Left ventricle myocardium inferior (tissue), 1 donor: Measurements from ENCODE around the gene LHB. TPM values are rescaled to one million over a fixed set of nuclear protein-coding genes. Genes with fewer than 3 reads are reported as not detected.
A peak's percentile ranks its signal among the peaks of the same experiment; 100 is the strongest.

Experiments used
- DNase-seq: peaks from one replicate; pipeline ENCODE4 v3.0.0-alpha.2; 2020
- H3K27ac ChIP-seq: fragments of 200-600 bp; replicated peaks from 2 replicates; pipeline ENCODE4 v1.8.0; 2021
- H3K27me3 ChIP-seq: fragments of 200-600 bp; 2 replicates; pipeline ENCODE4 v1.8.0; 2021; ENCODE audit warnings: low read depth
- H3K36me3 ChIP-seq: fragments of 200-600 bp; 2 replicates; pipeline ENCODE4 v1.8.0; 2021
- H3K4me1 ChIP-seq: fragments of 200-600 bp; 2 replicates; pipeline ENCODE4 v1.8.0; 2021
- H3K4me3 ChIP-seq: fragments of 200-600 bp; 2 replicates; pipeline ENCODE4 v1.8.0; 2021; ENCODE audit warnings: mild to moderate bottlenecking, moderate library complexity
- H3K9me3 ChIP-seq: fragments of 200-600 bp; replicated peaks from 2 replicates; pipeline ENCODE4 v1.8.0; 2021
- CTCF ChIP-seq: fragments of 200-600 bp; IDR thresholded peaks from 2 replicates; pipeline ENCODE4 v1.8.0; 2021; ENCODE audit warnings: antibody characterized with exemption, mild to moderate bottlenecking, borderline replicate concordance
- intact Hi-C: fragments of 100-400 bp; cut with micrococcal nuclease; formaldehyde crosslinking; loops from one replicate; pipeline ENCODE4 v1.11.0; 2022
- total RNA-seq: library from RNA; stranded (reverse); fragmentation: NEBNext Ultra II Directional; extraction: Animal tissue kit (Norgen Biotek cat#: 25700); gene quantifications from one replicate; pipeline ENCODE4 v1.2.1, GENCODE V29; 2021
- donor health status: DM: no; HTN: yes; CAD: no; lungs with severe emphysema.

Gene LHB
- total RNA-seq, 1 donor from 2014 or later = not detected

- no peaks in the 10 kb centered on the region for H3K9me3 ChIP-seq
- DNase-seq = peak; percentile 63
- intact Hi-C loops = no loop called here
- H3K4me1 ChIP-seq = peaks cover 64% of the 10 kb centered on the region
- H3K36me3 ChIP-seq = peaks cover 22% of the 10 kb centered on the region
- TF ChIP-seq CTCF = no peak
- no peaks in the 10 kb centered on the region for H3K27me3 ChIP-seq
- peak overlapping the region; percentile 72 for H3K4me3 ChIP-seq
- peak overlapping the region; percentile 91 for H3K27ac ChIP-seq
Measured at GRCh38 chr19:48991873-48992580, 24.9 kb downstream of the LHB start.

GRCh38 chr19:48991011-48991609 lies 25.8 kb downstream of the LHB start:
- Histone ChIP-seq H3K4me3 (peak overlapping the region; percentile 72), H3K4me1 (peaks cover 64% of the 10 kb centered on the region), H3K9me3 (no peaks in the 10 kb centered on the region), H3K27me3 (no peaks in the 10 kb centered on the region), H3K36me3 (peaks cover 29% of the 10 kb centered on the region), H3K27ac (peak overlapping the region; percentile 91)
- intact Hi-C loops = no loop called here
- TF ChIP-seq CTCF = no peak
- no peak for DNase-seq

- intact Hi-C loops = no loop called here
Measured at GRCh38 chr19:48990400-48990799, 26.5 kb downstream of the LHB start.

GRCh38 chr19:48989701-48990291 lies 27.1 kb downstream of the LHB start:
- H3K9me3 ChIP-seq = no peaks in the 10 kb centered on the region

More at GRCh38 chr19:48990400-48990799, 26.5 kb downstream of the LHB start:
- Histone ChIP-seq H3K27me3 (no peaks in the 10 kb centered on the region), H3K4me3 (peak overlapping the region; percentile 72), H3K27ac (peak overlapping the region; percentile 91), H3K4me1 (peaks cover 64% of the 10 kb centered on the region), H3K36me3 (peaks cover 36% of the 10 kb centered on the region), H3K9me3 (no peaks in the 10 kb centered on the region)
- no peak for DNase-seq
- no peak for TF ChIP-seq CTCF

GRCh38 chr19:48988860-48989259 lies 28.0 kb downstream of the LHB start:
- H3K27me3 ChIP-seq = no peaks in the 10 kb centered on the region
- intact Hi-C loops = no loop called here
- H3K27ac ChIP-seq = peak overlapping the region; percentile 91
- no peak overlapping the region for H3K4me3 ChIP-seq
- no peak for TF ChIP-seq CTCF
- H3K9me3 ChIP-seq = no peaks in the 10 kb centered on the region
- H3K4me1 ChIP-seq = peaks cover 53% of the 10 kb centered on the region
- H3K36me3 ChIP-seq = peaks cover 51% of the 10 kb centered on the region
- DNase-seq = no peak

More at GRCh38 chr19:48989701-48990291, 27.1 kb downstream of the LHB start:
- Histone ChIP-seq H3K4me1 (peaks cover 59% of the 10 kb centered on the region), H3K36me3 (peaks cover 42% of the 10 kb centered on the region), H3K27ac (peak overlapping the region; percentile 91), H3K4me3 (peak overlapping the region; percentile 72), H3K27me3 (no peaks in the 10 kb centered on the region)
- intact Hi-C loops = no loop called here
- DNase-seq = peak; percentile 51
- no peak for TF ChIP-seq CTCF
